Naive thymus-derived CD4-positive, alpha-beta T cell (primary cell): ENCODE results near the gene MRC2. TPM values are rescaled to one million over a fixed set of nuclear protein-coding genes. Genes with fewer than 3 reads are reported as not detected.
A peak's percentile ranks its signal among the peaks of the same experiment; 100 is the strongest.

Experiments used
- ATAC-seq: fragments of 150-1000 bp; cut with Tn5 transposase; 2 replicates; pipeline ENCODE4 v1.10.0; 2021; ENCODE audit warnings: mild to moderate bottlenecking, moderate library complexity
- CTCF ChIA-PET: fragments of 350-600 bp; sonication (Branson Sonifier 250); formaldehyde crosslinking; loops from one replicate; lab custom pipeline; 2021; ENCODE audit warnings: antibody characterized with exemption; lab: Charles Lee
- POLR2A ChIA-PET: fragments of 350-600 bp; sonication (Branson Sonifier 250); formaldehyde crosslinking; loops from one replicate; lab custom pipeline; 2021; ENCODE audit warnings: antibody characterized with exemption, inconsistent platforms; lab: Charles Lee
- DNase-seq, 9 donors: peaks; one replicate each; pipeline versions ENCODE4 v3.0.0 to v3.0.0-alpha.2; 2020 to 2022; ENCODE audit warnings: mixed read lengths in 1 of 9
- H3K27ac ChIP-seq: one replicate; pipeline ENCODE4 v1.7.0; 2013; ENCODE audit warnings: mild to moderate bottlenecking, low read depth, low read length, moderate library complexity
- H3K27me3 ChIP-seq, 2 donors: one replicate each; pipeline ENCODE4 v1.7.0; 2013; ENCODE audit warnings: low read length in 2 of 2, mild to moderate bottlenecking in 2 of 2, moderate library complexity in 2 of 2; ENCODE audit not compliant: control insufficient read depth in 2 of 2, insufficient read depth in 2 of 2
- H3K36me3 ChIP-seq, 3 experiments: 1 replicate in 2 of 3; 2 replicates in 1 of 3; pipeline ENCODE4 v1.7.0; 2013; ENCODE audit warnings: low read length in 3 of 3, mild to moderate bottlenecking in 3 of 3, moderate library complexity in 1 of 3; ENCODE audit not compliant: insufficient read depth in 3 of 3, control insufficient read depth in 2 of 3
- H3K4me1 ChIP-seq, 2 donors: one replicate each; pipeline ENCODE4 v1.7.0; 2013; ENCODE audit warnings: low read length in 2 of 2, mild to moderate bottlenecking in 2 of 2, moderate library complexity in 1 of 2; ENCODE audit not compliant: control insufficient read depth in 2 of 2, insufficient read depth in 2 of 2
- H3K4me3 ChIP-seq: 2 replicates; pipeline ENCODE4 v1.7.0; 2013; ENCODE audit warnings: mild to moderate bottlenecking, low read length
- H3K9me3 ChIP-seq, 3 experiments: 1 replicate in 2 of 3; 2 replicates in 1 of 3; pipeline ENCODE4 v1.7.0; 2013; ENCODE audit warnings: low read length in 3 of 3; ENCODE audit not compliant: control insufficient read depth in 2 of 3
- H3K27ac Mint-ChIP-seq, 9 donors: one replicate each; pipeline ENCODE4 v1.8.0; 2020 to 2022; ENCODE audit warnings: mixed read lengths in 9 of 9, mild to moderate bottlenecking in 8 of 9, moderate library complexity in 5 of 9, inconsistent platforms in 2 of 9
- H3K27me3 Mint-ChIP-seq, 5 donors: one replicate each; pipeline ENCODE4 v1.8.0; 2021 to 2022; ENCODE audit warnings: mixed read lengths in 5 of 5, mild to moderate bottlenecking in 1 of 5
- H3K36me3 Mint-ChIP-seq, 5 donors: one replicate each; pipeline ENCODE4 v1.8.0; 2020 to 2022; ENCODE audit warnings: mixed read lengths in 5 of 5, mild to moderate bottlenecking in 3 of 5, inconsistent platforms in 1 of 5
- H3K4me1 Mint-ChIP-seq, 7 donors: one replicate each; pipeline ENCODE4 v1.8.0; 2020 to 2022; ENCODE audit warnings: mixed read lengths in 7 of 7, mild to moderate bottlenecking in 3 of 7, inconsistent platforms in 1 of 7
- H3K4me3 Mint-ChIP-seq, 10 donors: one replicate each; pipeline ENCODE4 v1.8.0; 2020 to 2022; ENCODE audit warnings: mild to moderate bottlenecking in 10 of 10, mixed read lengths in 10 of 10, moderate library complexity in 6 of 10, inconsistent platforms in 2 of 10
- H3K9me3 Mint-ChIP-seq, 11 donors: one replicate each; pipeline ENCODE4 v1.8.0; 2020 to 2022; ENCODE audit warnings: mixed read lengths in 11 of 11, mild to moderate bottlenecking in 4 of 11, inconsistent platforms in 1 of 11, moderate library complexity in 1 of 11
- intact Hi-C, 2 donors: fragments of 100-400 bp; cut with micrococcal nuclease; formaldehyde crosslinking; loops; one replicate each; pipeline ENCODE4 v1.15.1; 2023
- polyA plus RNA-seq, 2 donors: library from polyadenylated mRNA; unstranded; fragments of 300-500 nt; fragmentation: Illumina TruSeq; gene quantifications; one replicate each; pipeline ENCODE4 v1.2.3, GENCODE V29; 2021
- total RNA-seq, 6 experiments: library from RNA in 5 of 6; stranded (reverse) in 5 of 6; gene quantifications; 1 replicate in 5 of 6; 2 replicates in 1 of 6; pipeline ENCODE4 v1.2.3 and lab custom pipeline; 2021 to 2026

Gene MRC2
- total and polyA plus RNA-seq, 7 experiments from 2014 or later, result 0.11 to 3.4 (median 2.2) TPM

- Mint-ChIP-seq H3K9me3 (no peaks in the 10 kb centered on the region), H3K36me3 (peaks cover 0 to 11% (median 0%) of the 10 kb centered on the region in 5 donors), H3K4me3 (peak overlapping the region in 5 of 10 donors; percentile 29 to 91 (median 75)), H3K27me3 (peaks cover 4 to 39% (median 11%) of the 10 kb centered on the region in 5 donors), H3K4me1 (peaks cover 5 to 29% (median 11%) of the 10 kb centered on the region in 7 donors), H3K27ac (peak overlapping the region in 1 of 9 donors; percentile 50)
- Histone ChIP-seq H3K9me3 (no peaks in the 10 kb centered on the region), H3K4me3 (no peak overlapping the region), H3K4me1 (peaks cover 0 to 6% of the 10 kb centered on the region in 2 donors), H3K27ac (no peak overlapping the region), H3K27me3 (no peaks in the 10 kb centered on the region), H3K36me3 (no peaks in the 10 kb centered on the region)
- DNase-seq (no peak), ATAC-seq (peak; percentile 43)
- ChIA-PET POLR2A (no interaction called here), CTCF (interaction anchor here (0.6 kb wide), 1 partner anchor 80 kb away, joined by 3 read pairs; no protein-coding TSS in a partner anchor)
- intact Hi-C loops, result no loop called here
Measured at GRCh38 chr17:62625184-62625869, 2.1 kb upstream of the MRC2 start.

- Mint-ChIP-seq H3K4me1 (peaks cover 5 to 29% (median 11%) of the 10 kb centered on the region in 7 donors), H3K4me3 (peak overlapping the region in 8 of 10 donors; percentile 44 to 91 (median 66)), H3K27ac (peak overlapping the region in 1 of 9 donors; percentile 50), H3K27me3 (peaks cover 4 to 42% (median 11%) of the 10 kb centered on the region in 5 donors), H3K36me3 (peaks cover 0 to 11% (median 0%) of the 10 kb centered on the region in 5 donors), H3K9me3 (no peaks in the 10 kb centered on the region)
- ChIA-PET CTCF (interaction anchor here (0.6 kb wide), 1 partner anchor 81 kb away, joined by 3 read pairs; no protein-coding TSS in a partner anchor), POLR2A (no interaction called here)
- intact Hi-C loops, result no loop called here
- Histone ChIP-seq H3K36me3 (no peaks in the 10 kb centered on the region), H3K4me1 (peaks cover 0 to 6% of the 10 kb centered on the region in 2 donors), H3K27me3 (no peaks in the 10 kb centered on the region), H3K4me3 (no peak overlapping the region), H3K27ac (no peak overlapping the region), H3K9me3 (no peaks in the 10 kb centered on the region)
- ATAC-seq, result no peak
- no peak for DNase-seq
Measured at GRCh38 chr17:62625870-62626200, 1.6 kb upstream of the MRC2 start.

GRCh38 chr17:62626719-62627218, 701 bp upstream of the MRC2 start:
- Mint-ChIP-seq H3K27ac (peak overlapping the region in 1 of 9 donors; percentile 59), H3K36me3 (peaks cover 0 to 11% (median 0%) of the 10 kb centered on the region in 5 donors), H3K4me3 (peak overlapping the region in 9 of 10 donors; percentile 59 to 91 (median 77)), H3K4me1 (peaks cover 5 to 29% (median 11%) of the 10 kb centered on the region in 7 donors), H3K27me3 (peaks cover 4 to 42% (median 11%) of the 10 kb centered on the region in 5 donors), H3K9me3 (no peaks in the 10 kb centered on the region)
- intact Hi-C loops, result loop anchor here in 1 of 2 donors (1.0 kb wide), 1 partner anchor 27 kb away; no protein-coding TSS in a partner anchor
- ChIA-PET POLR2A (no interaction called here), CTCF (no interaction called here)
- H3K27me3 ChIP-seq, result no peaks in the 10 kb centered on the region
- no peak for ATAC-seq
- no peaks in the 10 kb centered on the region for H3K9me3 ChIP-seq
- H3K4me3 ChIP-seq, result peak overlapping the region; percentile 51
- H3K27ac ChIP-seq, result no peak overlapping the region
- H3K36me3 ChIP-seq, result no peaks in the 10 kb centered on the region
- peaks cover 0 to 6% of the 10 kb centered on the region in 2 donors for H3K4me1 ChIP-seq
- peak in 1 of 9 donors; percentile 11 for DNase-seq

- Histone ChIP-seq H3K27me3 (no peaks in the 10 kb centered on the region), H3K4me1 (peaks cover 0 to 6% of the 10 kb centered on the region in 2 donors), H3K27ac (no peak overlapping the region), H3K4me3 (peak overlapping the region; percentile 51), H3K9me3 (no peaks in the 10 kb centered on the region), H3K36me3 (no peaks in the 10 kb centered on the region)
- peaks cover 4 to 50% (median 11%) of the 10 kb centered on the region in 5 donors for H3K27me3 Mint-ChIP-seq
- H3K9me3 Mint-ChIP-seq, result no peaks in the 10 kb centered on the region
- peak in 4 of 9 donors; percentile 20 to 41 (median 25) for DNase-seq
- intact Hi-C loops, result loop anchor here in 1 of 2 donors (1.0 kb wide), 1 partner anchor 25 kb away; no protein-coding TSS in a partner anchor
- POLR2A ChIA-PET, result no interaction called here
- peaks cover 0 to 8% (median 0%) of the 10 kb centered on the region in 5 donors for H3K36me3 Mint-ChIP-seq
- CTCF ChIA-PET, result no interaction called here
- peak; percentile 21 for ATAC-seq
- H3K27ac Mint-ChIP-seq, result peak overlapping the region in 4 of 9 donors; percentile 29 to 85 (median 56)
- H3K4me1 Mint-ChIP-seq, result peaks cover 5 to 29% (median 11%) of the 10 kb centered on the region in 7 donors
- peak overlapping the region; percentile 80 to 91 (median 88) for H3K4me3 Mint-ChIP-seq
Measured at GRCh38 chr17:62627904-62628633, 599 bp downstream of the MRC2 start.

- DNase-seq, result no peak
- Histone ChIP-seq H3K27ac (no peak overlapping the region), H3K4me3 (peak overlapping the region; percentile 51), H3K36me3 (no peaks in the 10 kb centered on the region), H3K9me3 (no peaks in the 10 kb centered on the region), H3K27me3 (no peaks in the 10 kb centered on the region), H3K4me1 (peaks cover 0 to 6% of the 10 kb centered on the region in 2 donors)
- no peaks in the 10 kb centered on the region for H3K9me3 Mint-ChIP-seq
- H3K27ac Mint-ChIP-seq, result peak overlapping the region in 1 of 9 donors; percentile 18
- H3K27me3 Mint-ChIP-seq, result peaks cover 4 to 50% (median 11%) of the 10 kb centered on the region in 5 donors
- peaks cover 0 to 6% (median 0%) of the 10 kb centered on the region in 5 donors for H3K36me3 Mint-ChIP-seq
- ATAC-seq, result no peak
- peak overlapping the region; percentile 80 to 91 (median 88) for H3K4me3 Mint-ChIP-seq
- CTCF ChIA-PET, result no interaction called here
- intact Hi-C loops, result no loop called here
- H3K4me1 Mint-ChIP-seq, result peaks cover 5 to 29% (median 11%) of the 10 kb centered on the region in 7 donors
- POLR2A ChIA-PET, result no interaction called here
Measured at GRCh38 chr17:62628831-62629555, 1.5 kb downstream of the MRC2 start.
